GM12864 (cell line): ENCODE data around the gene MED27.

Experiments used
- DNase-seq: peaks from one replicate; pipeline ENCODE4 v3.0.0-alpha.2; 2011; ENCODE audit warnings: low read depth
- H3K4me3 ChIP-seq: 2 replicates; pipeline ENCODE4 v1.5.1; 2011; ENCODE audit warnings: mild to moderate bottlenecking, low read depth, low read length, control low read depth
- TF ChIP-seq, protein P1 (sequence below): IDR thresholded peaks from 2 replicates; pipeline ENCODE4 v1.5.1; 2011; ENCODE audit warnings: low read depth, mild to moderate bottlenecking, moderate library complexity, low read length, control low read depth, inconsistent platforms; ENCODE audit errors: missing control alignments

MED27 gene

GRCh38 chr9:131917009-131917408, 162.7 kb downstream of the MED27 start:
- no peak overlapping the region for H3K4me3 ChIP-seq
- TF ChIP-seq, protein P1, sequence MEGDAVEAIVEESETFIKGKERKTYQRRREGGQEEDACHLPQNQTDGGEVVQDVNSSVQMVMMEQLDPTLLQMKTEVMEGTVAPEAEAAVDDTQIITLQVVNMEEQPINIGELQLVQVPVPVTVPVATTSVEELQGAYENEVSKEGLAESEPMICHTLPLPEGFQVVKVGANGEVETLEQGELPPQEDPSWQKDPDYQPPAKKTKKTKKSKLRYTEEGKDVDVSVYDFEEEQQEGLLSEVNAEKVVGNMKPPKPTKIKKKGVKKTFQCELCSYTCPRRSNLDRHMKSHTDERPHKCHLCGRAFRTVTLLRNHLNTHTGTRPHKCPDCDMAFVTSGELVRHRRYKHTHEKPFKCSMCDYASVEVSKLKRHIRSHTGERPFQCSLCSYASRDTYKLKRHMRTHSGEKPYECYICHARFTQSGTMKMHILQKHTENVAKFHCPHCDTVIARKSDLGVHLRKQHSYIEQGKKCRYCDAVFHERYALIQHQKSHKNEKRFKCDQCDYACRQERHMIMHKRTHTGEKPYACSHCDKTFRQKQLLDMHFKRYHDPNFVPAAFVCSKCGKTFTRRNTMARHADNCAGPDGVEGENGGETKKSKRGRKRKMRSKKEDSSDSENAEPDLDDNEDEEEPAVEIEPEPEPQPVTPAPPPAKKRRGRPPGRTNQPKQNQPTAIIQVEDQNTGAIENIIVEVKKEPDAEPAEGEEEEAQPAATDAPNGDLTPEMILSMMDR = no peak
- DNase-seq = no peak

GRCh38 chr9:131915181-131915580, 164.5 kb downstream of the MED27 start:
- TF ChIP-seq, protein P1 = no peak
- H3K4me3 ChIP-seq = no peak overlapping the region
- DNase-seq = no peak

- no peak overlapping the region for H3K4me3 ChIP-seq
- TF ChIP-seq, protein P1 = no peak
- no peak for DNase-seq
These were observed 167.0 kb downstream of the MED27 start for GRCh38 chr9:131912671-131913070.

DNA sequence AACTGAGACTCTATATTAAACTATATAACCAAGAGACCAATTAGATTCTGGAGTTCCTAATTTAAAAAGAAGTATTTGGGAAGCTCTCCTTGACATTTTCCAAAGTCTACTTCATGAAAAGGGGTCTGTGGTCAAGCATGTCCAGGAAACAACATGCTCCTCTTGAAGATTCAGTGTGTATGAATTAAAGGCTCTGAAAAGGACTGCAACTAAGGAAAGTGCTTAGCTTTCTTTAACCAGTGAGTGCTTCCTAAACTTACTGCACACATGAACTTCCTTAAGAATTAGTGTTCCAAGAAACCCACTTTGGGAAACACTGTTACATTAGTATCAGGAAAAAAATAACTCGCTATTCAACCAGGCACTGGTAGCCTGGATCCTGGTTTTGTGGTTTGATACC, 167.6 kb downstream of the MED27 start:
- DNase-seq = no peak
- TF ChIP-seq, protein P1 = no peak
- no peak overlapping the region for H3K4me3 ChIP-seq

- H3K4me3 ChIP-seq = no peak overlapping the region
- no peak for DNase-seq
- TF ChIP-seq, protein P1 = no peak
These were observed 169.1 kb downstream of the MED27 start for GRCh38 chr9:131910572-131910971.

DNA sequence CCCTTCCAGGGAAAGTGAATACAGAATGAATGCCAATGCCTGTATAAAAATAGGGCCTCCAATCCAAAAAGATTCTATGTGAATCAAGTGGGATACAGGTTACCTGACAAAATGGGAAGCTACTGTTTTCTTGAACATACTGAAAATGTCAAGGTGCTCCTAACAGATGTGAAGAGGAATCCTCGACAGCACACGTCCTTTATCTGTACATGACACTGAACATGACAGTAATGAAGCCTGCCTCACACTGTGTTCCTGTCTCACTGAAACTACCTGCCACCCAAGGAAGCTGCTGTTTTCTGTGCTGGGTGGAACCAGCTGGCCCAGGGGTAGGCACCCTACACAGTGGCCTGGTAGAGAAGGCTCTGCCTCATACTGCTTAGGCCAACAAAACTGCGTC, 174.5 kb downstream of the MED27 start:
- no peak overlapping the region for H3K4me3 ChIP-seq
- TF ChIP-seq, protein P1 = no peak
- DNase-seq = no peak
